IPS DF 6.9 (cell line): ENCODE measurements around the gene PRPF39.

Experiments used
- DNase-seq: peaks from one replicate; pipeline ENCODE4 v3.0.0-alpha.2; 2013; ENCODE audit warnings: low read depth, low spot score
- H3K27ac ChIP-seq: one replicate; pipeline ENCODE4 v1.5.1; 2013; ENCODE audit warnings: low read length, control low read depth
- H3K27me3 ChIP-seq: 2 replicates; pipeline ENCODE4 v1.6.1; 2013; ENCODE audit warnings: mild to moderate bottlenecking, low read length; ENCODE audit not compliant: control insufficient read depth, insufficient read depth
- H3K36me3 ChIP-seq: 2 replicates; pipeline ENCODE4 v1.6.1; 2013; ENCODE audit warnings: low read length; ENCODE audit not compliant: control insufficient read depth, insufficient read depth
- H3K4me1 ChIP-seq: 2 replicates; pipeline ENCODE4 v1.6.1; 2013; ENCODE audit warnings: low read length; ENCODE audit not compliant: control insufficient read depth, insufficient read depth
- H3K4me3 ChIP-seq: 2 replicates; pipeline ENCODE4 v1.5.1; 2013; ENCODE audit warnings: mild to moderate bottlenecking, low read length
- H3K9me3 ChIP-seq: 2 replicates; pipeline ENCODE4 v1.6.1; 2013; ENCODE audit warnings: low read length, inconsistent platforms; ENCODE audit not compliant: control insufficient read depth, insufficient read depth
- WGBS: extraction: QIAGEN DNeasy Blood & Tissue Kit; methylation state at CpG from one replicate; pipeline ENCODE4 v1.1.7; 2013; ENCODE audit warnings: mixed read lengths, missing lambda C conversion rate; ENCODE audit not compliant: insufficient read length, insufficient coverage; 5-methylcytosine and 5-hydroxymethylcytosine counted together

PRPF39 gene, protein sequence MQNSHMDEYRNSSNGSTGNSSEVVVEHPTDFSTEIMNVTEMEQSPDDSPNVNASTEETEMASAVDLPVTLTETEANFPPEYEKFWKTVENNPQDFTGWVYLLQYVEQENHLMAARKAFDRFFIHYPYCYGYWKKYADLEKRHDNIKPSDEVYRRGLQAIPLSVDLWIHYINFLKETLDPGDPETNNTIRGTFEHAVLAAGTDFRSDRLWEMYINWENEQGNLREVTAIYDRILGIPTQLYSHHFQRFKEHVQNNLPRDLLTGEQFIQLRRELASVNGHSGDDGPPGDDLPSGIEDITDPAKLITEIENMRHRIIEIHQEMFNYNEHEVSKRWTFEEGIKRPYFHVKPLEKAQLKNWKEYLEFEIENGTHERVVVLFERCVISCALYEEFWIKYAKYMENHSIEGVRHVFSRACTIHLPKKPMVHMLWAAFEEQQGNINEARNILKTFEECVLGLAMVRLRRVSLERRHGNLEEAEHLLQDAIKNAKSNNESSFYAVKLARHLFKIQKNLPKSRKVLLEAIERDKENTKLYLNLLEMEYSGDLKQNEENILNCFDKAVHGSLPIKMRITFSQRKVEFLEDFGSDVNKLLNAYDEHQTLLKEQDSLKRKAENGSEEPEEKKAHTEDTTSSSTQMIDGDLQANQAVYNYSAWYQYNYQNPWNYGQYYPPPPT

DNA sequence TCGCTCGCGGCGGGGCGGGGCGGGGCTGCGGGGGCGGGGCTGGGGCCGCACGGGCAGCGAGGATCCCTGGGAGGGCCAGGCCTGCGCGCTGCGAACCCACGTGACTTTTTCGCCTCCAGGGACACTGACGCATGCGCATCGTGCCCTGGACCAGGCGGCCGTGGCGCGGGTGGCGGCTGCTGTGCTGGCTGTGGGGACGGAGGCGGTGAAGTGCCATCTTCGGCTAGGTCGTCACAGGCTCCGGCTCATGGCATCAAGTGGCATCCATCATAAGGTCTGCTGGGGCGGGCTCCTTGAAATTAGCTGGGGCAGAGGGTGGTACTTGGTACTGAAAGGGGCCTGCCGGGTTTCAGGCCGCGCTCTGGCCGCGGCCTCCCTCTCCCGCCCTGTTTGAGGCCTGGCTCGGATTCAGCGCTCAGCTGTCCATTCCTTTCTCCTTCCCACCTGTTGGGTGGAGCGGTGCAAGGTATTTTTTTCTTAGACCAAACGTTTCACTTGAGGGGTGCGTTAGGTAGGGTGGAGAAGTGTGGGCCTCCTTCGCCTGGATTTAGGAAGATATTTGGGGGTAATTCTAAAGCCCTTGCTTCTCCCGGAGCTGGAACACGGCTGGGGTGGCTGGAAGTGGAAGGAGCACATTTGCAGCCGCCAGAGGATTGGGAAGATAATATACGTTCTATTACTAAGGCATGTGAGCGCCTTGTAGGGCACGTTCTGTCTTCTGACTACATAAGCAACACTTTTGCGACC lies at the start of gene PRPF39:
Gene PRPF39, plus strand, starts transcription at position 141 of the 747 bp plus-strand sequence. CDS start 11,124 bp downstream, outside the sequence.
- H3K27me3 ChIP-seq = no peaks in the 10 kb centered on the region
- no CpG with 5 or more reads among the region's 49 CpGs for WGBS

DNA sequence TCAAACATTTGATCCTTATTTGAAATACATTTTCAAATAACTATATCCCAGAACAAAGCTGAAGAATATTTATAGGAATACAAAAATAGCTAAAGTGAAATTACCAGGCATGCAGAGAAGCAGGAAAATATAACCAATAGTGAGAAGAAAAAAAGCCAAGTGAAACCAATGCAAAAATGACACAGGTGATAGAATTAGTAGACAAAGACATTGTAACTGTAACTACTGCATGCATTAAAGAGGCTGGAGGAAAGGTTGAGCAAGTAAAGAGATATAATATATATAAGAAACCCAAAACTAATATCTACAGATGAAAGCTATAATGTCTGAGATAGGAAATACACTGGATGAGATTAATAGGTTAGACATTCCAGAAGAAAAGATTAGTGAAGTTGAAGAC lies 49.2 kb upstream of the PRPF39 start:
- Histone ChIP-seq H3K27ac (no peak overlapping the region), H3K4me1 (no peaks in the 10 kb centered on the region), H3K27me3 (no peaks in the 10 kb centered on the region), H3K36me3 (peaks cover 6% of the 10 kb centered on the region), H3K9me3 (peaks cover 2% of the 10 kb centered on the region), H3K4me3 (no peak overlapping the region)
- DNase-seq = no peak

More for the DNA sequence above, at the start of gene PRPF39:
- Histone ChIP-seq H3K36me3 (no peaks in the 10 kb centered on the region), H3K27ac (no peak within 1 kb of the TSS), H3K4me1 (peaks cover 2% of the 10 kb centered on the region; the same call in 1 of the 2 replicates), H3K9me3 (no peaks in the 10 kb centered on the region), H3K4me3 (peak within 1 kb of the TSS; percentile 91)
- DNase-seq = peak; percentile 88

DNA sequence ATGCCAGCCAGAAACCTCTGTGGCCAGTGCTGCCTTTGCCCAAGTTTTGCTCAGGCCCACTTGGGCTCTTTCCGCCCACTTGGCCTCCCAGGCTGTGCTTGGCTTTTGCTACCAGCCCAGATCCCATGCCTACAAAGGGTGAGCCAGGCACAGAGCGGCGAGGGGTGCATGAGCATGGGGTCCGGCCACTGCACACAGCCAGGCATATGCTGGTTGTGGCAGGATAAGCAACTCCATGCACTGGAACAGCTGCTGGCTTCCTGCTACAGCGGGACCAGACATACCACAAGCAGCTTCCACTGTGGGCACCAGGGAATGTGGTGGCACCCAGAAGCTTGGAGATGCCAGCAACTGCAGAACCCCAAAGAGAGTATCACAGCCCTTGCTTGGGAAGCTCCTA lies 45.7 kb upstream of the PRPF39 start:
- no peak for DNase-seq
- Histone ChIP-seq H3K9me3 (peaks cover 2% of the 10 kb centered on the region), H3K27me3 (no peaks in the 10 kb centered on the region), H3K4me3 (no peak overlapping the region), H3K36me3 (peaks cover 6% of the 10 kb centered on the region), H3K27ac (no peak overlapping the region), H3K4me1 (no peaks in the 10 kb centered on the region)
- no CpG with 5 or more reads among the region's 5 CpGs for whole genome bisulfite sequencing

DNA sequence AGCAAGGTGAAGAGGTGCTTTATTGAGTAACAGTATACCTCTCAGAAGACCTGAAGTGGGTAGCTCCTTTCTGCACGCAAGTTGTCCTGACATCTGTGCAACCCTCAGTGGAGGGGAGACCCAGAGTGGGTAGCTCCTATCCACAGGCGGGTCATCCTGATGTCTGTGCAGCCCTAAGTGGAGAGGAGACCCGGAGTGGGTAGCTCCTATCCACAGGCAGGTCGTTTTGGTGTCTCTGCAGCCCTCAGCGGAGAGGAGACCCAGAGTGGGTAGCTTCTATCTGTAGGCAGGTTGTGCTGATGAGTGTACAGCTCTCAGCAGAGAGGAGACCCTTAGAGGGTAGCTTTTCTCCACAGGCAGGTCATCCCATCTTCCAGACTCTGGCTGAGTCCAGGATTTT lies 45.1 kb upstream of the PRPF39 start:
- H3K27ac ChIP-seq = no peak overlapping the region
- H3K9me3 ChIP-seq = peaks cover 2% of the 10 kb centered on the region
- H3K4me1 ChIP-seq = no peaks in the 10 kb centered on the region
- no peaks in the 10 kb centered on the region for H3K27me3 ChIP-seq
- no peak overlapping the region for H3K4me3 ChIP-seq
- H3K36me3 ChIP-seq = peaks cover 6% of the 10 kb centered on the region
- DNase-seq = no peak
- WGBS = no CpG with 5 or more reads among the region's 5 CpGs

DNA sequence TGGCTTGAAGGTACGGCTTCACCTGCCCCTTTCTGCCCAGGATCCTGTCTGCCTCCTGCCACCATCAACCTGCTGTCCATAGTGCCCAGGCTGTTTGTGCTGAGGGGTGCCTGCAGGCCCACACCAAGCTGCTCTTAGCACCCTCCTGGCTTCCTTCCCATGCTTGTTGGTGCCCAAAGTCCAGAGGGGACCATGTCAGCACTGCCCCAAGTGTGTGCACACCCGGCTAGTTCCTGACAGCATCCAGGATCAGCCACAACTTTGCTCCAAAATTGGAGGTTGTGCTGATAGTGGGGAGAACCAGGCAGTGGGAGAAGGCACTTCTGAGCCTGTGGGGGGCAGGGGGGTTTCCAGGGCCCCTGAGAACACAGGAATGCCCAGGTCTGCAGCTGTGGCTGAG lies 44.5 kb upstream of the PRPF39 start:
- no CpG with 5 or more reads among the region's 2 CpGs for WGBS
- Histone ChIP-seq H3K9me3 (peaks cover 2% of the 10 kb centered on the region), H3K4me3 (no peak overlapping the region), H3K27me3 (no peaks in the 10 kb centered on the region), H3K36me3 (peaks cover 6% of the 10 kb centered on the region), H3K4me1 (no peaks in the 10 kb centered on the region), H3K27ac (no peak overlapping the region)
- no peak for DNase-seq

DNA sequence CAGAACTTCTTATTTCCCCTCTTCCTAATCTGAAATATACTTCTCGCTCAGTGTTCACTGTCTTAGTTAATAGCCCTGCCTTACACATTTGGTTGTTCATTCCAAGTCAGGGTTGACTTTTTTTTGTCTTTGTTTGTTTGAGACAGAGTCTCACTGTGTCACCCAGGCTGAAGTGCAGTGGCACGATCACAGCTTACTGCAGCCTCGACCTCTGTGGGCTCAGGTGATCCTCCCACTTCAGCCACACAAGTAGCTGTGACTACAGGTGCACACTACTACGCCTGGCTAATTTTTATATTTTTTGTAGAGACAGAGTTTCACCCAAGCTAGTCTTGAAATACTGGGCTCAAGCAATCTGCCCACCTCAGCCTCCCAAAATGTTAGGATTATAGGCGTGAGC lies 42.3 kb upstream of the PRPF39 start:
- Histone ChIP-seq H3K9me3 (peaks cover 2% of the 10 kb centered on the region), H3K36me3 (peaks cover 6% of the 10 kb centered on the region), H3K27me3 (no peaks in the 10 kb centered on the region), H3K4me1 (no peaks in the 10 kb centered on the region), H3K4me3 (no peak overlapping the region), H3K27ac (no peak overlapping the region)
- DNase-seq = no peak
- WGBS = no CpG with 5 or more reads among the region's 5 CpGs

DNA sequence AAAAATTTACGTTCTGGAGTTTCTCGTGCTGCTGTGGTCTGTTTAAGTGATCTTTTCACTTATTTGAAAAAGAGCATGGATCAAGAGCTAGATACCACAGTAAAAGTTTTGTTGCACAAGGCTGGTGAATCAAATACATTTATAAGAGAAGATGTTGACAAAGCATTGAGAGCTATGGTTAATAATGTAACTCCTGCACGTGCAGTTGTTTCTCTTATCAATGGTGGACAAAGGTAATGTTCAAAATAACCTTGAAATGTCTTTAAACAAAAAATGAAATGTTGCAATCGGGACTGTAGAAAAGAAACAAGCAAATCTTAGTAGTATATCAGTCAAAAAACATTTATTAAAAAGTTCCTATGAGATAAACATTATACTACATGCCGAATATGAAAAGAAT lies 39.3 kb upstream of the PRPF39 start:
- Histone ChIP-seq H3K36me3 (peaks cover 1% of the 10 kb centered on the region), H3K4me1 (no peaks in the 10 kb centered on the region), H3K9me3 (no peaks in the 10 kb centered on the region), H3K27ac (no peak overlapping the region), H3K4me3 (no peak overlapping the region), H3K27me3 (no peaks in the 10 kb centered on the region)
- WGBS = no CpG with 5 or more reads among the region's 5 CpGs
- DNase-seq = no peak

DNA sequence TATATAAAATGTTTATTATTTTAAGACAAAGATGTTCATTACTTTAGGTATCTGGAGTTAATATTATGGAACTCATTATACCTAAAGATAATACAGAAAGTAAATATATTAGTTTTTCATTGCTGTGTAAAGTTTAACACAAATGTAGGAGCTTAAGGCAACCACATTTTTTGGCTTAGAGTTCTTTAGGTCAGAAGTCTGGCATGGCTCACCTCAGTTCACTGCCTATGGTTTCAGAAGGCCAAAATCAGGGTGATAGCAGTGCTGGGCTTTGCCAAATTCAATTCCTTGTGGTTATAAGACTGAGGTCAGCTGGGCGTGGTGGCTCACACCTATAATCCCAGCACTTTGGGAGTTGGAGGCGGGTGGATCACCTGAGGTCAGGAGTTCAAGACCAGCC lies 35.5 kb upstream of the PRPF39 start:
- no peaks in the 10 kb centered on the region for H3K4me1 ChIP-seq
- H3K27me3 ChIP-seq = no peaks in the 10 kb centered on the region
- no peak overlapping the region for H3K4me3 ChIP-seq
- DNase-seq = no peak
- H3K27ac ChIP-seq = no peak overlapping the region
- H3K9me3 ChIP-seq = no peaks in the 10 kb centered on the region
- no peaks in the 10 kb centered on the region for H3K36me3 ChIP-seq
- WGBS = no CpG with 5 or more reads among the region's 2 CpGs

DNA sequence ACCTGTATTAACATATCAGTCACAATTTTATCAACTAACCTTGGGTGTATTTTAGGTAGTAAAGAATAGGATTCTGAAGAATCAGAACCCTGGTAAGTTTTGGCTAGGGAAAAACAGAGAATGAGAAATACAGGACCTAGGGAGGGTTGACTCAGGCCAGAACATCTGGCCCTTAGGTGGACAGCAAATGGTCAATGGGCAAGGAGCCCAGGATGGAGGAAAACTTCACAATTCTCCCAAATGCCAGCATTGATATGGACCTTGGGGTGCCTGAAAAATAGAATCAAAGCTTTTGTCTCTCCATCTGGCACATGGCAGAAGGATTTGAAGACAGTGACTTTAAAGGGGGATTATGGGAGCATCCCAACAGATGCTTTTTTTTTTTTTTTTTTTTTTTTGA lies 32.7 kb upstream of the PRPF39 start:
- H3K4me3 ChIP-seq = no peak overlapping the region
- no peak overlapping the region for H3K27ac ChIP-seq
- H3K27me3 ChIP-seq = no peaks in the 10 kb centered on the region
- H3K4me1 ChIP-seq = no peaks in the 10 kb centered on the region
- no peaks in the 10 kb centered on the region for H3K9me3 ChIP-seq
- no peak for DNase-seq
- H3K36me3 ChIP-seq = no peaks in the 10 kb centered on the region

DNA sequence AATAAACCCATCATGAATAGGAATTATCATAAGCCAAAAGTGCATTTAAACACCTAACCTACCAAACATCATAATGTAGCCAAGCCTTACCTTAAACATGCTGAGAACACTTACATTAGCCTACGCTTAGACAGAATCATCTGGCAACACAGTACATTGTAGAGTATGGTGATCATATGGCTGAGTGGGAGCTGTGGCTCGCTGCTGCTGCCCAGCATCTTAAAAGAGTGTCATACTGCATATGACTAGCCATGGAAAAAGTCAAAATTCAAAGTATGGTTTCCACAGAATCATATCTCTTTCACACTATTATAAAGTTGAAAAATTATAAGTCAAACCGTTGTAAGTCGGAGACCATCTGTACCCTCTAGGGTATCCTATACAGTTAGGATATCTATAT lies 32.0 kb upstream of the PRPF39 start:
- no peak overlapping the region for H3K27ac ChIP-seq
- WGBS = no CpG with 5 or more reads among the region's 4 CpGs
- H3K4me3 ChIP-seq = no peak overlapping the region
- no peak for DNase-seq
- no peaks in the 10 kb centered on the region for H3K9me3 ChIP-seq
- H3K4me1 ChIP-seq = no peaks in the 10 kb centered on the region
- H3K27me3 ChIP-seq = no peaks in the 10 kb centered on the region
- no peaks in the 10 kb centered on the region for H3K36me3 ChIP-seq
